HepG2 (cell line): ENCODE measurements around the gene USP12. TPM values are rescaled to one million over a fixed set of nuclear protein-coding genes. Genes with fewer than 3 reads are reported as not detected.

Experiments
- ATAC-seq: fragments of 200-7000 bp; cut with Tn5 transposase; 3 replicates; pipeline ENCODE4 v1.9.1; 2020; ENCODE audit warnings: mild to moderate bottlenecking, moderate library complexity
- BruUV-seq: library from RNA; stranded (reverse); fragments of 400-500 nt; replicated peaks from 2 replicates; lab custom pipeline; 2021; lab: Mats Ljungman, UMichigan
- CTCF ChIA-PET: fragments of 300-600 bp; formaldehyde crosslinking; extraction: SDS; loops from one replicate; lab custom pipeline; 2021; ENCODE audit warnings: low total read pairs, inconsistent platforms, low intra/inter-chr PET ratio; lab: Yijun Ruan, JAX
- POLR2A ChIA-PET: fragments of 350-600 bp; sonication (Branson Sonifier 250); formaldehyde crosslinking; loops from one replicate; lab custom pipeline; 2020; ENCODE audit warnings: antibody characterized with exemption, inconsistent platforms; lab: Yijun Ruan, JAX
- DNase-seq: peaks from one replicate; pipeline ENCODE4 v3.0.0-alpha.2; 2015; ENCODE audit warnings: low spot score
- FAIRE-seq: peaks from 3 replicates; lab custom pipeline; 2011; peaks lifted over from hg19 to GRCh38; lab: Jason Lieb, UNC
- H2AFZ ChIP-seq: one replicate; pipeline ENCODE4 v1.6.1; 2011; ENCODE audit warnings: low read length, inconsistent platforms
- H3K27ac ChIP-seq: fragments of 300-600 bp; 3 replicates; pipeline ENCODE4 v1.8.0; 2011; ENCODE audit warnings: mixed run types, mild to moderate bottlenecking, mixed read lengths, low read length, inconsistent platforms; ENCODE audit not compliant: insufficient read depth; ENCODE audit errors: extremely low read length
- H3K27me3 ChIP-seq, 2 experiments: fragments of 200-600 bp in 1 of 2; 2 replicates in 1 of 2; 3 replicates in 1 of 2; pipeline versions ENCODE4 v1.6.0 to v1.8.0; 2011; ENCODE audit warnings: low read length in 2 of 2, mild to moderate bottlenecking in 2 of 2, moderate library complexity in 2 of 2, inconsistent platforms in 1 of 2; ENCODE audit not compliant: insufficient read depth in 2 of 2, control insufficient read depth in 1 of 2
- H3K36me3 ChIP-seq, 2 experiments: fragments of 200-600 bp in 1 of 2; replicated peaks in 1 of 2; 2 replicates in 1 of 2; 3 replicates in 1 of 2; pipeline versions ENCODE4 v1.5.1 to v1.8.0; 2011; ENCODE audit warnings: low read length in 2 of 2, inconsistent platforms in 1 of 2; ENCODE audit not compliant: insufficient read depth in 2 of 2, control insufficient read depth in 1 of 2
- H3K4me1 ChIP-seq: 2 replicates; pipeline ENCODE4 v1.5.1; 2012; ENCODE audit warnings: low read length, inconsistent platforms; ENCODE audit not compliant: insufficient read depth
- H3K4me2 ChIP-seq: 2 replicates; pipeline ENCODE4 v1.6.0; 2011; ENCODE audit warnings: low read depth, low read length, inconsistent platforms
- H3K4me3 ChIP-seq, 3 experiments: fragments of 200-600 bp in 1 of 3; sonication (generic), shearing (Covaris generic) in 1 of 3; replicated peaks in 1 of 3; 2 replicates each; pipeline ENCODE4 v1.5.1; 2011 to 2016; ENCODE audit warnings: low read length in 3 of 3, inconsistent platforms in 2 of 3, low read depth in 2 of 3, mild to moderate bottlenecking in 2 of 3, control low read depth in 1 of 3, mixed read lengths in 1 of 3; ENCODE audit not compliant: insufficient read depth in 1 of 3
- H3K79me2 ChIP-seq: one replicate; pipeline ENCODE4 v1.6.1; 2011; ENCODE audit warnings: low read length, inconsistent platforms; ENCODE audit not compliant: insufficient read depth
- H3K9ac ChIP-seq: 2 replicates; pipeline ENCODE4 v1.6.0; 2011; ENCODE audit warnings: mild to moderate bottlenecking, low read depth, low read length, inconsistent platforms; ENCODE audit not compliant: insufficient read depth
- H3K9me3 ChIP-seq: 2 replicates; pipeline ENCODE4 v1.5.1; 2012; ENCODE audit warnings: mild to moderate bottlenecking, low read length
- H4K20me1 ChIP-seq: 2 replicates; pipeline ENCODE4 v1.6.0; 2011; ENCODE audit warnings: inconsistent platforms, mild to moderate bottlenecking, low read length, moderate library complexity; ENCODE audit not compliant: insufficient read depth
- BRCA1 ChIP-seq: sonication (generic); formaldehyde crosslinking; IDR thresholded peaks from 2 replicates; pipeline ENCODE4 v1.4.0; 2020; ENCODE audit warnings: missing genetic modification reagents
- DMAP1 ChIP-seq: IDR thresholded peaks from 2 replicates; pipeline ENCODE4 v1.6.1; 2016
- RORA ChIP-seq: sonication (generic); formaldehyde crosslinking; IDR thresholded peaks from 2 replicates; pipeline ENCODE4 v1.5.0; 2020; ENCODE audit warnings: mild to moderate bottlenecking, missing genetic modification reagents, moderate library complexity
- RXRB ChIP-seq: IDR thresholded peaks from 2 replicates; pipeline ENCODE4 v1.6.1; 2016; ENCODE audit warnings: borderline replicate concordance, missing genetic modification reagents, missing compliant biosample characterization
- TCF7 ChIP-seq: sonication (generic); IDR thresholded peaks from 2 replicates; pipeline ENCODE4 v1.6.1; 2016; ENCODE audit warnings: antibody characterized with exemption, low read depth
- ZBTB7A ChIP-seq: sonication (generic); formaldehyde crosslinking; IDR thresholded peaks from 2 replicates; pipeline ENCODE4 v1.8.0; 2022; ENCODE audit warnings: mild to moderate bottlenecking, missing genetic modification reagents
- ZNF552 ChIP-seq: sonication (generic); formaldehyde crosslinking; IDR thresholded peaks from 2 replicates; pipeline ENCODE4 v1.9.0; 2022; ENCODE audit warnings: missing genetic modification reagents, mild to moderate bottlenecking, borderline replicate concordance
- WGBS: methylation state at CpG from one replicate; pipeline ENCODE4 v1.1.6; 2017; ENCODE audit warnings: low lambda C conversion rate; 5-methylcytosine and 5-hydroxymethylcytosine counted together
- in situ Hi-C: cut with HindIII; loops from 2 replicates; pipeline ENCODE4 v1.10.0; 2017; ENCODE audit warnings: low pct_unique_long_range_greater_than_20kb; ENCODE audit not compliant: extremely low pct_ligation_motif_present
- intact Hi-C: fragments of 100-400 bp; cut with micrococcal nuclease; formaldehyde crosslinking; loops from one replicate; pipeline ENCODE4 v1.10.0; 2022; ENCODE audit not compliant: unreplicated experiment
- polyA plus RNA-seq, 8 experiments: library from polyadenylated mRNA; depleted of rRNA in 3 of 8; stranded (reverse) in 7 of 8; unstranded in 1 of 8; fragments of >200 nt; fragmentation: Illumina TruSeq in 4 of 8; extraction: Trizol in 4 of 8; gene quantifications; 2 replicates each; pipeline versions ENCODE4 v1.2.1 to v1.2.3, GENCODE V29; 2011 to 2016; ENCODE audit warnings: low read depth in 4 of 8, missing spikeins in 1 of 8, mixed read lengths in 1 of 8; ENCODE audit not compliant: insufficient read depth in 1 of 8
- total RNA-seq, 5 experiments: library from RNA; depleted of rRNA; stranded (reverse); fragments of >200 nt; fragmentation: Illumina TruSeq; extraction: Trizol; gene quantifications; 2 replicates each; pipeline ENCODE4 v1.2.3, GENCODE V29; 2016; ENCODE audit warnings: low read depth in 1 of 5
- TF ChIP-seq, protein P1 (sequence below): sonication (generic); formaldehyde crosslinking; IDR thresholded peaks from 2 replicates; pipeline ENCODE4 v1.4.0; 2020; ENCODE audit warnings: missing genetic modification reagents, borderline replicate concordance

USP12 gene
- total and polyA plus RNA-seq, 2 of the 13 experiments (the other 11 are each of a cell fraction or from before 2014, with no cell fraction given) = 9.8 to 19.5 TPM

DNA sequence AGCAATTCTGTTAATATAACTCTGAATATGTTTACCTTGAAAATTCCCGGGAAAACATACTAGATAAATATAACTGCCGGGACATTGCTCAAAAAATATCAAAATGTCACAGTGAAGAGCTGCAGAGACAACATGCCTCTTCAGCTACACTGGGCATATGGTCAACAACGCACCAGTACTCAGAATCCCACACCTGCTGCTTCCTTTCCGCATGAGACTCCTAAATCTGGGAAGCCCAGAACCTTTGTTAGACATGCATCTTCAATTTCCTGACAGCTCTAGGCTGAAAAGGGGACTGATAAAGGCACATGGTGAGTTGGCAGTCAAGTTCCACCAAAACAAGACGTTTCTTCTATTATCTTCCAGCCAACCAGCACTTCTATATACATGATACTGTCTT, 53.7 kb downstream of the USP12 start:
- FAIRE-seq (no peak), DNase-seq (no peak), ATAC-seq (no peak)
- WGBS = 84% methylated on average over 5 of the region's 5 CpGs
- in situ Hi-C loops (no loop called here), intact Hi-C loops (no loop called here)
- Histone ChIP-seq H3K4me1 (peaks cover 8% of the 10 kb centered on the region), H3K9me3 (no peaks in the 10 kb centered on the region), H3K27ac (no peak overlapping the region), H3K79me2 (peaks cover 25% of the 10 kb centered on the region), H3K36me3 (peaks cover 0 to 11% of the 10 kb centered on the region in 2 experiments; a peak in 1 of 5 replicates), H3K27me3 (no peaks in the 10 kb centered on the region), H3K9ac (no peak overlapping the region), H3K4me3 (no peak overlapping the region), H3K4me2 (no peak overlapping the region), H2AFZ (no peak overlapping the region), H4K20me1 (no peaks in the 10 kb centered on the region; the same call in 1 of the 2 replicates)
- TF ChIP-seq TCF7 (no peak), RORA (CRISPR knock-in tag) (no peak), DMAP1 (no peak), RXRB (no peak), BRCA1 (CRISPR knock-in tag) (no peak), ZBTB7A (CRISPR knock-in tag) (no peak), ZNF552 (CRISPR knock-in tag) (no peak)
- TF ChIP-seq, protein P1, sequence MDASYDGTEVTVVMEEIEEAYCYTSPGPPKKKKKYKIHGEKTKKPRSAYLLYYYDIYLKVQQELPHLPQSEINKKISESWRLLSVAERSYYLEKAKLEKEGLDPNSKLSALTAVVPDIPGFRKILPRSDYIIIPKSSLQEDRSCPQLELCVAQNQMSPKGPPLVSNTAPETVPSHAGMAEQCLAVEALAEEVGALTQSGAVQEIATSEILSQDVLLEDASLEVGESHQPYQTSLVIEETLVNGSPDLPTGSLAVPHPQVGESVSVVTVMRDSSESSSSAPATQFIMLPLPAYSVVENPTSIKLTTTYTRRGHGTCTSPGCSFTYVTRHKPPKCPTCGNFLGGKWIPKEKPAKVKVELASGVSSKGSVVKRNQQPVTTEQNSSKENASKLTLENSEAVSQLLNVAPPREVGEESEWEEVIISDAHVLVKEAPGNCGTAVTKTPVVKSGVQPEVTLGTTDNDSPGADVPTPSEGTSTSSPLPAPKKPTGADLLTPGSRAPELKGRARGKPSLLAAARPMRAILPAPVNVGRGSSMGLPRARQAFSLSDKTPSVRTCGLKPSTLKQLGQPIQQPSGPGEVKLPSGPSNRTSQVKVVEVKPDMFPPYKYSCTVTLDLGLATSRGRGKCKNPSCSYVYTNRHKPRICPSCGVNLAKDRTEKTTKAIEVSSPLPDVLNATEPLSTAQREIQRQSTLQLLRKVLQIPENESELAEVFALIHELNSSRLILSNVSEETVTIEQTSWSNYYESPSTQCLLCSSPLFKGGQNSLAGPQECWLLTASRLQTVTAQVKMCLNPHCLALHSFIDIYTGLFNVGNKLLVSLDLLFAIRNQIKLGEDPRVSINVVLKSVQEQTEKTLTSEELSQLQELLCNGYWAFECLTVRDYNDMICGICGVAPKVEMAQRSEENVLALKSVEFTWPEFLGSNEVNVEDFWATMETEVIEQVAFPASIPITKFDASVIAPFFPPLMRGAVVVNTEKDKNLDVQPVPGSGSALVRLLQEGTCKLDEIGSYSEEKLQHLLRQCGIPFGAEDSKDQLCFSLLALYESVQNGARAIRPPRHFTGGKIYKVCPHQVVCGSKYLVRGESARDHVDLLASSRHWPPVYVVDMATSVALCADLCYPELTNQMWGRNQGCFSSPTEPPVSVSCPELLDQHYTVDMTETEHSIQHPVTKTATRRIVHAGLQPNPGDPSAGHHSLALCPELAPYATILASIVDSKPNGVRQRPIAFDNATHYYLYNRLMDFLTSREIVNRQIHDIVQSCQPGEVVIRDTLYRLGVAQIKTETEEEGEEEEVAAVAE (CRISPR knock-in tag) = no peak
- no TSS peak for BruUV-seq
- ChIA-PET POLR2A (no interaction called here), CTCF (no interaction called here)
